Tibial artery (tissue), 4 donors: ENCODE results near the gene SEMA5B.

ENCODE experiments used
- DNase-seq, 2 donors: peaks; one replicate each; pipeline ENCODE4 v3.0.0-alpha.2; 2019
- H3K27ac ChIP-seq, 2 donors: fragments of 200-600 bp; sonication (generic) in 1 of 2; 1 replicate in 1 of 2; 2 replicates in 1 of 2; pipeline ENCODE4 v1.5.1; 2018 to 2019; ENCODE audit warnings: mild to moderate bottlenecking in 1 of 2
- H3K27me3 ChIP-seq, 2 donors: fragments of 200-600 bp; sonication (generic) in 1 of 2; one replicate each; pipeline versions ENCODE4 v1.5.1 to v1.6.0; 2016 to 2019
- H3K36me3 ChIP-seq, 3 donors: fragments of 200-600 bp; sonication (generic) in 2 of 3; one replicate each; pipeline ENCODE4 v1.5.1; 2016 to 2019; ENCODE audit warnings: mild to moderate bottlenecking in 2 of 3
- H3K4me1 ChIP-seq, 4 donors: fragments of 200-600 bp; sonication (generic) in 2 of 4; 1 replicate in 3 of 4; 2 replicates in 1 of 4; pipeline ENCODE4 v1.5.1; 2016 to 2019
- H3K4me3 ChIP-seq, 2 donors: fragments of 200-600 bp; sonication (generic) in 1 of 2; 1 replicate in 1 of 2; 2 replicates in 1 of 2; pipeline ENCODE4 v1.5.1; 2018 to 2019; ENCODE audit warnings: mild to moderate bottlenecking in 2 of 2
- H3K9me3 ChIP-seq, 3 donors: fragments of 200-600 bp; sonication (generic) in 1 of 3; one replicate each; pipeline ENCODE4 v1.5.1; 2016 to 2019
- CTCF ChIP-seq, 2 experiments: fragments of 200-600 bp in 1 of 2; fragments of 450-650 bp in 1 of 2; IDR thresholded peaks; one replicate each; pipeline ENCODE4 v1.5.1; 2017 to 2019; ENCODE audit warnings: antibody characterized with exemption in 2 of 2, mild to moderate bottlenecking in 1 of 2, moderate library complexity in 1 of 2
- intact Hi-C: fragments of 100-400 bp; cut with DNase I; formaldehyde crosslinking; loops from one replicate; pipeline ENCODE4 v1.15.0; 2023; ENCODE audit warnings: low total_unique reads

The SEMA5B gene

GRCh38 chr3:123037015-123037375, 9.4 kb upstream of the SEMA5B start:
- Histone ChIP-seq H3K36me3 (no peaks in the 10 kb centered on the region), H3K4me3 (no peak overlapping the region), H3K4me1 (peaks cover 0 to 21% (median 8%) of the 10 kb centered on the region in 4 donors), H3K27me3 (peaks cover 0 to 11% of the 10 kb centered on the region in 2 donors), H3K9me3 (no peaks in the 10 kb centered on the region), H3K27ac (peak overlapping the region; percentile 42 to 64)
- no peak for TF ChIP-seq CTCF (IDR thresholded peaks at IDR 0.05)
- no peak for DNase-seq
- intact Hi-C loops, result no loop called here

- peaks cover 0 to 12% of the 10 kb centered on the region in 2 donors for H3K27me3 ChIP-seq
- DNase-seq, result peak in 1 of 2 donors; percentile 34
- peak overlapping the region; percentile 29 to 64 for H3K27ac ChIP-seq
- peaks cover 0 to 21% (median 8%) of the 10 kb centered on the region in 4 donors for H3K4me1 ChIP-seq
- H3K4me3 ChIP-seq, result no peak overlapping the region
- no peak for TF ChIP-seq CTCF (IDR thresholded peaks at IDR 0.05)
- intact Hi-C loops, result no loop called here
- H3K36me3 ChIP-seq, result no peaks in the 10 kb centered on the region
- no peaks in the 10 kb centered on the region for H3K9me3 ChIP-seq
Measured at GRCh38 chr3:123036352-123037014, 8.9 kb upstream of the SEMA5B start.

- peaks cover 0 to 22% of the 10 kb centered on the region in 2 donors for H3K27me3 ChIP-seq
- no peaks in the 10 kb centered on the region for H3K36me3 ChIP-seq
- intact Hi-C loops, result no loop called here
- peaks cover 0 to 21% (median 8%) of the 10 kb centered on the region in 4 donors for H3K4me1 ChIP-seq
- no peak for TF ChIP-seq CTCF (IDR thresholded peaks at IDR 0.05)
- no peak overlapping the region for H3K27ac ChIP-seq
- no peak overlapping the region for H3K4me3 ChIP-seq
- DNase-seq, result no peak
- H3K9me3 ChIP-seq, result no peaks in the 10 kb centered on the region
Measured at GRCh38 chr3:123034996-123035395, 7.4 kb upstream of the SEMA5B start.

GRCh38 chr3:123034120-123034519, 6.6 kb upstream of the SEMA5B start:
- TF ChIP-seq CTCF (IDR thresholded peaks at IDR 0.05), result no peak
- Histone ChIP-seq H3K4me1 (peaks cover 0 to 21% (median 8%) of the 10 kb centered on the region in 4 donors), H3K4me3 (no peak overlapping the region), H3K27ac (no peak overlapping the region), H3K36me3 (no peaks in the 10 kb centered on the region), H3K27me3 (peaks cover 0 to 29% of the 10 kb centered on the region in 2 donors), H3K9me3 (no peaks in the 10 kb centered on the region)
- DNase-seq, result no peak
- intact Hi-C loops, result no loop called here

GRCh38 chr3:123032057-123032456, 4.5 kb upstream of the SEMA5B start:
- intact Hi-C loops, result no loop called here
- H3K27me3 ChIP-seq, result peaks cover 0 to 40% of the 10 kb centered on the region in 2 donors
- no peaks in the 10 kb centered on the region for H3K36me3 ChIP-seq
- no peak overlapping the region for H3K4me3 ChIP-seq
- H3K27ac ChIP-seq, result no peak overlapping the region
- no peak for TF ChIP-seq CTCF (IDR thresholded peaks at IDR 0.05)
- peaks cover 0 to 24% (median 19%) of the 10 kb centered on the region in 4 donors for H3K4me1 ChIP-seq
- no peak for DNase-seq
- no peaks in the 10 kb centered on the region for H3K9me3 ChIP-seq
